ENCODE measurements around the gene SEPHS1. TPM values are rescaled to one million over a fixed set of nuclear protein-coding genes. Genes with fewer than 3 reads are reported as not detected.

SEPHS1 gene
- total and polyA plus RNA-seq, 5 donors, result 24.2 to 38.3 (median 35.4) TPM

DNA sequence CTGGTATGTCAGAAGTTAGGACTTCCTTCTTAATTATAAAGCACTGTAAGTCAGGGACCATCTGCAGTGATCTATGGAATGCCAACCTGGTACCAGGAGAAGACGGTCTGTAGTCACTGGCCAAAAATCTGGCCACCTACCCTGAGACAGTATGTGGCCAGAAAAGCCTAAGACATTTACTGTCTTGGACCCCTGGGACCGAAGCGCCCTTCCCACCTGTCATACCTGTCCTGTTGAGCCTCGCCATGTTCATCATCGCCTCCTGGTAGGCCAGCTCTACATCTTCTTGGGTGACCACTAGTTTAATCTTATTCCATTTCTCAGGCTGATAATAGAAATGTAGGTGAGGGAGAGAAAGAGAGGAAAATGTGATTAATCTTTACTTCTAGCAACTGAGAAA, 20.0 kb downstream of the SEPHS1 start:
- H3K9me3 ChIP-seq (ENCODE audit: control insufficient read depth, low read length), result no peaks in the 10 kb centered on the region
- no peak overlapping the region for H3K27ac ChIP-seq (ENCODE audit: low read length)
- no peak for DNase-seq
- 95% methylated on average over 5 of the region's 5 CpGs for WGBS
- ATAC-seq, result peak in 1 of 2 donors; percentile 17
- no peak overlapping the region for H3K4me3 ChIP-seq (ENCODE audit: low read length)
- no peaks in the 10 kb centered on the region for H3K4me1 ChIP-seq (ENCODE audit: control insufficient read depth, insufficient read depth, low read length)
- H3K27me3 ChIP-seq (ENCODE audit: control insufficient read depth, insufficient read depth), result no peaks in the 10 kb centered on the region
- intact Hi-C loops (cut with DNase I), result no loop called here

DNA sequence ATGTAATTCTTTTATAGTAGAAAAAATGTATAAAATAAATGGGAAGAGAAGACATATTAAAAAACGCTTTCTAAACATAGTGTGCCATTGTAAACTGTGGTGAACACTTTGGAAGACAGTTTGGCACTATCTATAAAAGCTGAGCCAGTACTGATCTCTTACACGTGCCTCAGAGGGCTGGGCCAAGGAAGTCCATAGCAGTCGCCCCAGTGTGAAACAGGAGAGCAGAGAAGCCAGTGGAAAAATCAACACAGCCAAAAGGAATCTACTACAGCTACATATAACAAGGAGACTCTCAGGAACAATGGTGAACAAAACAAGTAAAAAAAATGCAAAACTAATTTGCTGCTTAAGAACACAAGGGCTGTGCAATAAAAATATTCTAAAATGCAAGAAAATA, 20.6 kb downstream of the SEPHS1 start:
- H3K4me1 ChIP-seq (ENCODE audit: control insufficient read depth, insufficient read depth, low read length), result no peaks in the 10 kb centered on the region
- H3K27ac ChIP-seq (ENCODE audit: low read length), result no peak overlapping the region
- peak; percentile 88 to 96 for ATAC-seq
- 32% methylated on average over 3 of the region's 3 CpGs for WGBS
- no peaks in the 10 kb centered on the region for H3K9me3 ChIP-seq (ENCODE audit: control insufficient read depth, low read length)
- no peaks in the 10 kb centered on the region for H3K27me3 ChIP-seq (ENCODE audit: control insufficient read depth, insufficient read depth)
- intact Hi-C loops (cut with DNase I), result no loop called here
- H3K4me3 ChIP-seq (ENCODE audit: low read length), result no peak overlapping the region
- DNase-seq, result no peak

- intact Hi-C loops (cut with DNase I), result no loop called here
- Histone ChIP-seq H3K27ac (ENCODE audit: low read length) (no peak overlapping the region), H3K4me1 (ENCODE audit: control insufficient read depth, insufficient read depth, low read length) (no peaks in the 10 kb centered on the region), H3K27me3 (ENCODE audit: control insufficient read depth, insufficient read depth) (no peaks in the 10 kb centered on the region), H3K4me3 (ENCODE audit: low read length) (no peak overlapping the region), H3K9me3 (ENCODE audit: control insufficient read depth, low read length) (no peaks in the 10 kb centered on the region)
- ATAC-seq (no peak), DNase-seq (no peak)
- 95% methylated on average over 24 of the region's 24 CpGs for WGBS
Observed at GRCh38 chr10:13322615-13323148, 25.4 kb downstream of the SEPHS1 start.

- 95% methylated on average over 13 of the region's 13 CpGs for WGBS
- H3K4me1 ChIP-seq (ENCODE audit: control insufficient read depth, insufficient read depth, low read length), result no peaks in the 10 kb centered on the region
- DNase-seq (no peak), ATAC-seq (no peak)
- H3K9me3 ChIP-seq (ENCODE audit: control insufficient read depth, low read length), result no peaks in the 10 kb centered on the region
- no peak overlapping the region for H3K27ac ChIP-seq (ENCODE audit: low read length)
- H3K4me3 ChIP-seq (ENCODE audit: low read length), result no peak overlapping the region
- intact Hi-C loops (cut with DNase I), result no loop called here
- H3K27me3 ChIP-seq (ENCODE audit: control insufficient read depth, insufficient read depth), result no peaks in the 10 kb centered on the region
Observed at GRCh38 chr10:13321576-13321975, 26.5 kb downstream of the SEPHS1 start.

DNA sequence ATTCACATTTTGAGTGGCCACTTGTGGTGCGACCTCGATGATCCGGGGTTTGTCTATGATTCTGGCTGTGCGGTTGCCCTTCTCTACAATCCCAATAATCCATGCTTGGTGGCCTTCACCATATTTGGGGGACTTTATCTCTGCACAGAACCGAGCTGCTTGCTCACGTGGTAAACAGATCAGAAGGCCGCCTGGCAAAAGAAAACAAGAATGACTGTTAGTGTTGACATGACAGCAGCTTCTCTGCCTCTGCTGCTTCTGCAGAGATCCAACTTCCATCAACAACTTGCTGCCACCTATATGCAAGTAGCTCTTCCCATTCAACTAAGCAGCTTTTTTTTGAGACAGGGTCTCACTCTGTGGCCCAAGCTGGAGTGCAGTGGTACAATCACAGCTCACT, 28.9 kb downstream of the SEPHS1 start:
- H3K9me3 ChIP-seq (ENCODE audit: control insufficient read depth, low read length), result no peaks in the 10 kb centered on the region
- H3K27me3 ChIP-seq (ENCODE audit: control insufficient read depth, insufficient read depth), result no peaks in the 10 kb centered on the region
- no peak overlapping the region for H3K4me3 ChIP-seq (ENCODE audit: low read length)
- no peaks in the 10 kb centered on the region for H3K4me1 ChIP-seq (ENCODE audit: control insufficient read depth, insufficient read depth, low read length)
- H3K27ac ChIP-seq (ENCODE audit: low read length), result no peak overlapping the region
- ATAC-seq, result no peak
- intact Hi-C loops (cut with DNase I), result no loop called here
- 66% methylated on average over 7 of the region's 7 CpGs for WGBS
- no peak for DNase-seq

GRCh38 chr10:13317474-13317873, 30.6 kb downstream of the SEPHS1 start:
- intact Hi-C loops (cut with DNase I), result no loop called here
- Histone ChIP-seq H3K27me3 (ENCODE audit: control insufficient read depth, insufficient read depth) (no peaks in the 10 kb centered on the region), H3K9me3 (ENCODE audit: control insufficient read depth, low read length) (no peaks in the 10 kb centered on the region), H3K27ac (ENCODE audit: low read length) (no peak overlapping the region), H3K4me1 (ENCODE audit: control insufficient read depth, insufficient read depth, low read length) (no peaks in the 10 kb centered on the region), H3K4me3 (ENCODE audit: low read length) (no peak overlapping the region)
- DNase-seq (peak; percentile 45 to 74 (median 65)), ATAC-seq (peak; percentile 69 to 94)
- 66% methylated on average over 6 of the region's 6 CpGs for WGBS

- H3K9me3 ChIP-seq (ENCODE audit: control insufficient read depth, low read length), result no peaks in the 10 kb centered on the region
- ATAC-seq (no peak), DNase-seq (no peak)
- 95% methylated on average over 7 of the region's 7 CpGs for WGBS
- H3K27ac ChIP-seq (ENCODE audit: low read length), result no peak overlapping the region
- H3K4me1 ChIP-seq (ENCODE audit: control insufficient read depth, insufficient read depth, low read length), result no peaks in the 10 kb centered on the region
- intact Hi-C loops (cut with DNase I), result no loop called here
- H3K4me3 ChIP-seq (ENCODE audit: low read length), result no peak overlapping the region
- H3K27me3 ChIP-seq (ENCODE audit: control insufficient read depth, insufficient read depth), result no peaks in the 10 kb centered on the region
Observed at GRCh38 chr10:13316635-13317311, 31.3 kb downstream of the SEPHS1 start.

- H3K27me3 ChIP-seq (ENCODE audit: control insufficient read depth, insufficient read depth), result no peaks in the 10 kb centered on the region
- ATAC-seq (no peak), DNase-seq (no peak)
- H3K27ac ChIP-seq (ENCODE audit: low read length), result no peak overlapping the region
- intact Hi-C loops (cut with DNase I), result no loop called here
- H3K9me3 ChIP-seq (ENCODE audit: control insufficient read depth, low read length), result no peaks in the 10 kb centered on the region
- no peak overlapping the region for H3K4me3 ChIP-seq (ENCODE audit: low read length)
- no peaks in the 10 kb centered on the region for H3K4me1 ChIP-seq (ENCODE audit: control insufficient read depth, insufficient read depth, low read length)
Observed at GRCh38 chr10:13315361-13315760, 32.7 kb downstream of the SEPHS1 start.

- WGBS, result 82% methylated on average over 5 of the region's 5 CpGs
- DNase-seq (no peak), ATAC-seq (no peak)
- Histone ChIP-seq H3K9me3 (ENCODE audit: control insufficient read depth, low read length) (no peaks in the 10 kb centered on the region), H3K4me1 (ENCODE audit: control insufficient read depth, insufficient read depth, low read length) (no peaks in the 10 kb centered on the region), H3K27ac (ENCODE audit: low read length) (no peak overlapping the region), H3K4me3 (ENCODE audit: low read length) (no peak overlapping the region), H3K27me3 (ENCODE audit: control insufficient read depth, insufficient read depth) (no peaks in the 10 kb centered on the region)
- intact Hi-C loops (cut with DNase I), result no loop called here
Observed at GRCh38 chr10:13311177-13311575, 36.9 kb downstream of the SEPHS1 start.

GRCh38 chr10:13310518-13311176, 37.4 kb downstream of the SEPHS1 start:
- 89% methylated on average over 7 of the region's 7 CpGs for WGBS
- intact Hi-C loops (cut with DNase I), result no loop called here
- no peaks in the 10 kb centered on the region for H3K27me3 ChIP-seq (ENCODE audit: control insufficient read depth, insufficient read depth)
- no peaks in the 10 kb centered on the region for H3K9me3 ChIP-seq (ENCODE audit: control insufficient read depth, low read length)
- no peaks in the 10 kb centered on the region for H3K4me1 ChIP-seq (ENCODE audit: control insufficient read depth, insufficient read depth, low read length)
- no peak overlapping the region for H3K4me3 ChIP-seq (ENCODE audit: low read length)
- DNase-seq (no peak), ATAC-seq (peak in 1 of 2 donors; percentile 28)
- no peak overlapping the region for H3K27ac ChIP-seq (ENCODE audit: low read length)

- ATAC-seq, result no peak
- Histone ChIP-seq H3K27me3 (ENCODE audit: control insufficient read depth, insufficient read depth) (no peaks in the 10 kb centered on the region), H3K27ac (ENCODE audit: low read length) (no peak overlapping the region), H3K4me3 (ENCODE audit: low read length) (no peak overlapping the region), H3K9me3 (ENCODE audit: control insufficient read depth, low read length) (no peaks in the 10 kb centered on the region), H3K4me1 (ENCODE audit: control insufficient read depth, insufficient read depth, low read length) (no peaks in the 10 kb centered on the region)
- DNase-seq, result no peak
- intact Hi-C loops (cut with DNase I), result loop anchor here in 1 of 4 donors (10.0 kb wide), 1 partner anchor 145 kb away; the partner anchor contains the start of gene MCM10
- WGBS, result 94% methylated on average over 2 of the region's 2 CpGs
Observed at GRCh38 chr10:13309792-13310191, 38.3 kb downstream of the SEPHS1 start.
